H1 (cell line): ENCODE data around the gene YARS1. TPM values are rescaled to one million over a fixed set of nuclear protein-coding genes. Genes with fewer than 3 reads are reported as not detected.
A peak's percentile ranks its signal among the peaks of the same experiment; 100 is the strongest.

Experiments used
- CTCF ChIA-PET: fragments of 300-600 bp; sonication (Branson Sonifier 250); formaldehyde crosslinking; loops from one replicate; lab custom pipeline; 2021; ENCODE audit not compliant: partially characterized antibody; lab: Charles Lee
- POLR2A ChIA-PET: fragments of 300-600 bp; sonication (Branson Sonifier 250); formaldehyde crosslinking; loops from one replicate; lab custom pipeline; 2021; ENCODE audit warnings: inconsistent platforms; ENCODE audit not compliant: partially characterized antibody; lab: Charles Lee
- DNase-seq, 2 experiments: peaks; one replicate each; pipeline versions ENCODE4 v3.0.0 to v3.0.0-alpha.2; 2010 to 2022; ENCODE audit warnings: low spot score in 2 of 2, low read depth in 1 of 2, mixed read lengths in 1 of 2
- FAIRE-seq: peaks from 2 replicates; lab custom pipeline; 2011; peaks lifted over from hg19 to GRCh38; lab: Jason Lieb, UNC
- H2AFZ ChIP-seq: 2 replicates; pipeline ENCODE4 v1.8.1; 2012; ENCODE audit warnings: low read length, inconsistent platforms
- H2AK5ac ChIP-seq: 2 replicates; pipeline ENCODE4 v1.6.1; 2013; ENCODE audit warnings: low read depth, low read length
- H2BK120ac ChIP-seq: replicated peaks from 2 replicates; pipeline ENCODE3; 2013; ENCODE audit warnings: low read depth, low read length, inconsistent platforms
- H2BK12ac ChIP-seq: 2 replicates; pipeline ENCODE4 v1.6.1; 2013; ENCODE audit warnings: low read depth, low read length
- H2BK15ac ChIP-seq: 2 replicates; pipeline ENCODE4 v1.6.1; 2013; ENCODE audit warnings: low read length
- H2BK20ac ChIP-seq: 2 replicates; pipeline ENCODE4 v1.6.1; 2013; ENCODE audit warnings: low read length
- H2BK5ac ChIP-seq: 2 replicates; pipeline ENCODE4 v1.6.1; 2013; ENCODE audit warnings: low read depth, low read length
- H3K14ac ChIP-seq: 2 replicates; pipeline ENCODE4 v1.6.1; 2013; ENCODE audit warnings: inconsistent platforms; ENCODE audit not compliant: insufficient read length
- H3K18ac ChIP-seq: 2 replicates; pipeline ENCODE4 v1.6.1; 2013; ENCODE audit warnings: low read length; ENCODE audit errors: extremely low read depth
- H3K23ac ChIP-seq: 2 replicates; pipeline ENCODE4 v1.6.1; 2013; ENCODE audit warnings: inconsistent platforms; ENCODE audit not compliant: insufficient read length
- H3K23me2 ChIP-seq: 2 replicates; pipeline ENCODE4 v1.6.1; 2013; ENCODE audit warnings: low read depth, low read length
- H3K27ac ChIP-seq: 2 replicates; pipeline ENCODE4 v1.6.1; 2011; ENCODE audit warnings: low read depth, low read length, inconsistent platforms
- H3K27me3 ChIP-seq, 4 experiments: replicated peaks in 1 of 4; 1 replicate in 1 of 4; 2 replicates in 3 of 4; pipeline versions ENCODE4 v1.6.1 to v1.8.1; 2011 to 2013; ENCODE audit warnings: low read length in 3 of 4, mild to moderate bottlenecking in 3 of 4, inconsistent platforms in 2 of 4, mixed read lengths in 2 of 4, moderate library complexity in 1 of 4; ENCODE audit not compliant: control insufficient read depth in 3 of 4, insufficient read depth in 3 of 4; ENCODE audit errors: extremely low read depth in 1 of 4
- H3K36me3 ChIP-seq, 4 experiments: 2 replicates each; pipeline versions ENCODE4 v1.6.1 to v1.8.1; 2011 to 2013; ENCODE audit warnings: mild to moderate bottlenecking in 4 of 4, low read length in 3 of 4, moderate library complexity in 2 of 4, control low read depth in 1 of 4, inconsistent platforms in 1 of 4; ENCODE audit not compliant: insufficient read depth in 4 of 4, control insufficient read depth in 2 of 4
- H3K4ac ChIP-seq: replicated peaks from 2 replicates; pipeline ENCODE3; 2013; ENCODE audit warnings: low read length, low read depth, mixed read lengths, inconsistent platforms; ENCODE audit not compliant: insufficient read length
- H3K4me1 ChIP-seq, 4 experiments: replicated peaks in 1 of 4; 1 replicate in 1 of 4; 2 replicates in 3 of 4; pipeline versions ENCODE4 v1.6.1 to v1.8.1; 2011 to 2013; ENCODE audit warnings: low read length in 3 of 4, inconsistent platforms in 2 of 4, mixed read lengths in 1 of 4; ENCODE audit not compliant: insufficient read depth in 4 of 4, control insufficient read depth in 3 of 4
- H3K4me2 ChIP-seq, 2 experiments: 2 replicates each; pipeline versions ENCODE4 v1.6.1 to v1.8.1; 2011 to 2013; ENCODE audit warnings: low read depth in 2 of 2, low read length in 2 of 2, control low read depth in 1 of 2, inconsistent platforms in 1 of 2, mild to moderate bottlenecking in 1 of 2; ENCODE audit not compliant: insufficient read depth in 1 of 2
- H3K4me3 ChIP-seq, 4 experiments: fragments of 200-600, 300-600 bp in 1 of 4; sonication (generic), shearing (Covaris generic), sonication (Bioruptor Twin) in 1 of 4; 2 replicates each; pipeline versions ENCODE4 v1.5.1 to v1.8.1; 2011 to 2016; ENCODE audit warnings: low read length in 4 of 4, low read depth in 3 of 4, control low read depth in 2 of 4, inconsistent platforms in 2 of 4, mild to moderate bottlenecking in 2 of 4, mixed read lengths in 1 of 4, moderate library complexity in 1 of 4; ENCODE audit not compliant: insufficient read depth in 2 of 4; ENCODE audit errors: extremely low read depth in 1 of 4
- H3K56ac ChIP-seq: replicated peaks from 2 replicates; pipeline ENCODE3; 2013; ENCODE audit warnings: low read depth, mild to moderate bottlenecking, mixed read lengths, low read length, inconsistent platforms; ENCODE audit not compliant: insufficient read length
- H3K79me1 ChIP-seq: 2 replicates; pipeline ENCODE4 v1.6.1; 2013; ENCODE audit warnings: low read depth, low read length, control low read depth
- H3K79me2 ChIP-seq, 2 experiments: 2 replicates each; pipeline versions ENCODE4 v1.6.1 to v1.8.1; 2012 to 2013; ENCODE audit warnings: low read length in 2 of 2, mild to moderate bottlenecking in 2 of 2, inconsistent platforms in 1 of 2; ENCODE audit not compliant: insufficient read depth in 2 of 2, control insufficient read depth in 1 of 2
- H3K9ac ChIP-seq, 4 experiments: replicated peaks in 1 of 4; 1 replicate in 1 of 4; 2 replicates in 3 of 4; pipeline versions ENCODE4 v1.6.1 to v1.8.1; 2011 to 2013; ENCODE audit warnings: low read depth in 3 of 4, low read length in 3 of 4, control low read depth in 2 of 4, mild to moderate bottlenecking in 2 of 4, moderate library complexity in 2 of 4, inconsistent platforms in 1 of 4; ENCODE audit errors: extremely low read depth in 1 of 4
- H3K9me3 ChIP-seq, 2 experiments: 2 replicates each; pipeline versions ENCODE4 v1.6.1 to v1.8.1; 2012 to 2013; ENCODE audit warnings: mild to moderate bottlenecking in 2 of 2, moderate library complexity in 2 of 2, control low read depth in 1 of 2, inconsistent platforms in 1 of 2, low read depth in 1 of 2, low read length in 1 of 2, mixed read lengths in 1 of 2; ENCODE audit not compliant: insufficient read depth in 2 of 2
- H4K20me1 ChIP-seq, 2 experiments: replicated peaks in 1 of 2; 2 replicates each; pipeline versions ENCODE3 to v1.8.1; 2011 to 2013; ENCODE audit warnings: inconsistent platforms in 2 of 2, low read length in 2 of 2, mild to moderate bottlenecking in 1 of 2; ENCODE audit not compliant: insufficient read depth in 2 of 2, control insufficient read depth in 1 of 2
- H4K5ac ChIP-seq: 2 replicates; pipeline ENCODE4 v1.6.1; 2013; ENCODE audit warnings: low read length, low read depth, mixed read lengths, inconsistent platforms; ENCODE audit not compliant: insufficient read length
- H4K8ac ChIP-seq: 2 replicates; pipeline ENCODE4 v1.8.0; 2013; ENCODE audit warnings: mild to moderate bottlenecking, moderate library complexity, low read length, inconsistent platforms; ENCODE audit not compliant: insufficient read depth; ENCODE audit errors: extremely low read depth
- H4K91ac ChIP-seq: replicated peaks from 2 replicates; pipeline ENCODE3; 2013; ENCODE audit warnings: low read length, mixed read lengths, inconsistent platforms; ENCODE audit not compliant: insufficient read length
- WGBS, 2 experiments: shearing (Covaris generic) in 1 of 2; methylation state at CpG; one replicate each; pipeline versions ENCODE4 v1.1.6 to v1.1.7; 2013 to 2015; ENCODE audit warnings: low lambda C conversion rate in 2 of 2, mixed read lengths in 2 of 2, inconsistent platforms in 1 of 2, low coverage in 1 of 2, missing lambda C conversion rate in 1 of 2; ENCODE audit not compliant: insufficient replicate concordance in 2 of 2, insufficient coverage in 1 of 2, insufficient read length in 1 of 2; ENCODE audit errors: extremely low coverage in 1 of 2, missing lambda C conversion rate in 1 of 2; 5-methylcytosine and 5-hydroxymethylcytosine counted together
- polyA plus RNA-seq, 7 experiments: library from polyadenylated mRNA; depleted of rRNA in 3 of 7; stranded (reverse) in 5 of 7; unstranded in 2 of 7; fragments of >200 nt in 5 of 7; fragments of 200-250 nt in 2 of 7; gene quantifications; 1 replicate in 5 of 7; 2 replicates in 1 of 7; 4 replicates in 1 of 7; pipeline versions ENCODE4 v1.2.1 to v1.2.3, GENCODE V29; 2011 to 2013; ENCODE audit warnings: missing spikeins in 2 of 7, mixed read lengths in 2 of 7
- total RNA-seq: library from RNA; stranded (reverse); fragmentation: NEBNext Ultra II Directional; extraction: Animal tissue kit (Norgen Biotek cat#: 25700); gene quantifications from 2 replicates; pipeline ENCODE4 v1.2.1, GENCODE V29; 2021

Gene YARS1
- total and polyA plus RNA-seq, 2 of the 8 experiments (the other 6 are each of a cell fraction or from before 2014, with no cell fraction given): 47.1 to 226 TPM

DNA sequence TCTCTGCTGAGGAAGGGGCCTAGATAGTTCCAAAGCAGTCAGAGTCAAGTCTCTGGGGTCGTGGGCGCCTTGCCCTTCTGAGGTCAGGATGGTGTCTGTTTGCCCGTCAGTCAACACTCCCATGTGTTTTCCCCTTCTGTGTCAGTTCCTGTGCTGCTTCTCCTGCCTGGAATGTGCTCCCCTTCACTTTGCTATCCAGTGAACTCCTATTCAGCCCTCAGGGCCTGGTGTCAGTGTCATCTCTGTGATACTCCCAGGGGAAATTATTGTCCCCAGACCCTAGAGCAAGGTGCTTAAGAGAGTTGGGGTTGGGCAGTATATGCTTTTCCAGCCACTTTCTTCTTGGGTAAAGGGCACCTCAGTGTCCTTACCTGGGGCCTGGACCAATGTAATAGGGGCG is 68.8 kb downstream of the YARS1 start:
- peaks cover 5% of the 10 kb centered on the region for H3K79me1 ChIP-seq
- 0 out of 2 replicates have a peak overlapping the region, but pooled peaks have one; percentile 4 for H2AK5ac ChIP-seq
- H3K4me2 ChIP-seq: no peak overlapping the region
- no peak overlapping the region for H3K4ac ChIP-seq
- H3K9ac ChIP-seq: no peak overlapping the region
- no peaks in the 10 kb centered on the region for H3K36me3 ChIP-seq
- no peaks in the 10 kb centered on the region for H3K9me3 ChIP-seq
- no peak for FAIRE-seq
- whole genome bisulfite sequencing, 2 experiments: 79% methylated on average over 4 of the region's 4 CpGs; no CpG with 5 or more reads in 1 of the 2 experiments
- no peak for DNase-seq
- H4K91ac ChIP-seq: no peak overlapping the region
- H3K23me2 ChIP-seq: no peaks in the 10 kb centered on the region
- H4K5ac ChIP-seq: no peak overlapping the region
- H2BK5ac ChIP-seq: no peak overlapping the region
- H3K27me3 ChIP-seq: no peaks in the 10 kb centered on the region
- H2BK20ac ChIP-seq: no peak overlapping the region
- no peaks in the 10 kb centered on the region for H3K79me2 ChIP-seq
- H2BK120ac ChIP-seq: no peak overlapping the region
- H2BK15ac ChIP-seq: no peak overlapping the region
- peaks cover 0 to 3% of the 10 kb centered on the region in 2 experiments for H4K20me1 ChIP-seq
- H3K4me1 ChIP-seq: peaks cover 3 to 5% (median 4%) of the 10 kb centered on the region in 4 experiments
- H2BK12ac ChIP-seq: no peak overlapping the region
- no peak overlapping the region for H3K23ac ChIP-seq
- H3K27ac ChIP-seq: no peak overlapping the region
- H2AFZ ChIP-seq: no peak overlapping the region
- H3K14ac ChIP-seq: no peak overlapping the region
- ChIA-PET POLR2A (interaction anchor here (1.7 to 17.2 kb wide), 4 partner anchors 7 to 24 kb away, joined by 7 to 295 read pairs (median 48); no protein-coding TSS in a partner anchor), CTCF (interaction anchor here (0.8 to 3.2 kb wide), 6 partner anchors 12 to 41 kb away, joined by 3 to 19 read pairs (median 6); no protein-coding TSS in a partner anchor)
- H3K56ac ChIP-seq: no peak overlapping the region
- no peak overlapping the region for H3K18ac ChIP-seq
- H4K8ac ChIP-seq: no peak overlapping the region
- no peak overlapping the region for H3K4me3 ChIP-seq
